OCI-M2 (cell line): Measurements from ENCODE around the gene TMEM269.

Experiments used
- DNase-seq: peaks from one replicate; lab custom pipeline; 2025; ENCODE audit not compliant: unreplicated experiment; lab: John Stamatoyannopoulos, UW

Gene TMEM269

DNA sequence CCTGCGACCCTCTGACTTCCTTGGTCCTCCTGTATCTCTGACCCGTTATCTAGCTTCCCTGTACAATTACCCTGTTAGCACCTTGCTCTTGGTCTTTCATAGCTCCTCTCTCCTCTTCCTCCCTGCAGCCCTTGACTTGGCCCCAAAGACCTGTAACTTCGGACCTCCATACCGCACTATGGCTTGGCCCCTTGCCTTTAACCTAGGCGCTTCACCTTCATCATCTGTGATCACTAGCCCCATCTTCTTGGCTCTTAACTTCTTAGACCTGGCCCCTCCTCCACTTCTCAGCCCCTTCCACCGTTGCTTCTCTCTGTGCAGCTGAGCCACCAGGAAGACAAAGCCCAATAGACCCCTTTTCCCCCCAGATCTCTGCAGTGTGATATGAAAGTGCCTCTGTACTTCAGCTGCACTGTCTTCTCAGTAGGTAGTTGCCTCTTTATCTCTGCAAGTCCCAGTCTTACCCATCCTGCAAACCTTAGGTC is 62.4 kb downstream of the TMEM269 start:
- DNase-seq: no peak

DNA sequence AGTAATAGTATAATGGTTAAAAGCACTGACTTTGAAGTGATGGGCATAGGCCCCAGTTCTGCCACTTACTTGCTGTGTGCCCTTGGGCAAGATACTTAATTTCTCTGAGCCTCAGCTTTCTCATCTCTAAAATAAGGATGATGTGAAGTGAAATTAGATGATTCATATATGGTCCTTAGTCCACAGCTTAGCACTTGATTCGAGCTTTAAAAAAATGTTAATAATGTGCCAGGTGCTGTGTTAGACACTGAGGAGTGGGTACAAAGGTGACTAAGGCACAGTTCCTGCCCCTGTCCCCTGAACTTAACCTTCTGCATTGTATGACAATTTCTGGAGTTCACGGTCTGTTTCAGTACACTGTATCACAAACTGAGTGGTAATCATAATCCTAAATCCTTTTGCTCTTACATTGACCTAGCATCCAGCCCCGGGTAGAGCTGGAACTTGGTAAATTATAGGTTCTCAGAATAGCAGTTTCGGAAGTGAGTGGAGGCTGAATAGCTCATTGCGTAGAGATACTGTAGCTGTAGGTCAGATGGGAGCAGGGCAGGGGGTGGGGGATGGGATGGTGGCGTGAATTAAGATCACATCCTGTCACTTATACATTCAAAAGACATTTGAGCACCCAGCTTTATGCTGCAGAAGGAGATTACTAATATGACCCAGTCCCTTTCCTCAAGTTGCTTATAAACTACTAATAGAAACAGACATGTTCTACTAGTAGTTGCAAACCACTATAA is 63.1 kb downstream of the TMEM269 start:
- DNase-seq: no peak

DNA sequence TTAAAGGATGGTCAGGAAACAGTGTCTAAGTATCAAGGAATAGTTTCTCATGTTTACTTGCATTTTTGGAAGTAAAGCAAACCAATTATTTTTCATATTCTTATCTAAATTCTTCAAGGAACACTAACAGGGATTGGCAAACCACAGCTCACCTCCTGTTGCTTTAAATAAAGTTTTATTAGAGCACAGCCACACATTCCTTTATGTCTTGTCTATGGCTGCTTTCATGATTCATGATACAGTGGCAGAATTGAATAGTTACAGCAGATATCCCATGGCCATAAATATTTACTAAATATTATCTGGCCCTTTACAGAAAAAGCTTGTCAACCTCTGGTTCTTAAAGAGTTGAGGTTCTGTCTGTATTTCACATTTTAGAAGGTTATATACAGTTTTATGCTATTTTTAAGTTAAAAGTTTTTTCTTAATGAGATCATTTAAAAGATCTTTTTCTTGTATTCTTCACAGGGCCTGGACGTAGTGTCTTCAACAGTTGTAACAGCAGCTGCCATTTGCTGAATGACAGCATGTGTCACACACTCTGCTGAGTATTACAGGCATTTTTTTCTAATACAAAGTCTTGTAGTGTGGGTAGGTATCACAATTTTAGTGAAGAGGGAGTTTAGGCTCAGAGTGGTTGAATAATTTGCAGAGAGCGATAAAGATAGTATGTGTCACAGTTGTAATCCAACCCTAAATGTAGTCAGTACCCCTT is 64.2 kb downstream of the TMEM269 start:
- DNase-seq: no peak

DNA sequence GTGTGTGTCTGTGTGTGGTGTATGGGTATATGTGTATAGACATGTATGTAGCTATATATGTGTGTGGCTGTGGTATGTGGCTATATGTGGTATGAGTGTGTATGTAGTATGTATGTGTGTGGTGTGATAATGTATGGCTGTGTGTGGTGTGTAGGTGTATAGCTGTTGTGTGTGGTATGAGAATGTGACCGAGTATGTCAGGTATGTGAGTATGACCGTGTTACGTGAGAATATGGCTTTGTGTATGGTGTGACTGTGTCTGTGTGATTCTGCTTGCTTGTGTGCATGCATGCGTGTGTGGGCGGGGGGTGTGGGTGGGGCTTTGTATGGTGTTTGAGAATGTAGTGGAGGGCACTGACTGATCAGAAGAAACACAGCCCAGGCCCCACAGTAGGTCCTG is 65.2 kb downstream of the TMEM269 start:
- no peak for DNase-seq
